Thoracic aorta (tissue), 2 donors: ENCODE data around the gene AFG1L. TPM values are rescaled to one million over a fixed set of nuclear protein-coding genes. Genes with fewer than 3 reads are reported as not detected.
"Not testable (repeated sequence)": the region's sequence is repeated elsewhere in the genome, so short reads cannot be mapped to it uniquely, and the experiment has no call there.

Source experiments
- ATAC-seq: fragments of 150-250 bp; one replicate; pipeline ENCODE4 v1.8.0; 2017; ENCODE audit warnings: low read depth; ENCODE audit not compliant: insufficient number of reproducible peaks, low FRiP score
- DNase-seq: peaks from one replicate; pipeline ENCODE4 v3.0.0-alpha.2; 2020; ENCODE audit warnings: low spot score
- H3K27ac ChIP-seq, 2 donors: fragments of 200-600 bp; sonication (generic); 1 replicate in 1 of 2; 2 replicates in 1 of 2; pipeline ENCODE4 v1.5.1; 2016; ENCODE audit warnings: mild to moderate bottlenecking in 2 of 2, moderate library complexity in 2 of 2
- H3K27me3 ChIP-seq: fragments of 200-600 bp; sonication (generic); replicated peaks from 2 replicates; pipeline ENCODE4 v1.6.0; 2016; ENCODE audit warnings: mild to moderate bottlenecking; ENCODE audit not compliant: insufficient read depth
- H3K36me3 ChIP-seq: fragments of 200-600 bp; sonication (generic); one replicate; pipeline ENCODE4 v1.5.1; 2016
- H3K4me1 ChIP-seq, 2 donors: fragments of 200-600 bp; sonication (generic); 1 replicate in 1 of 2; 2 replicates in 1 of 2; pipeline versions ENCODE4 v1.5.1 to v1.6.0; 2016; ENCODE audit warnings: low read depth in 2 of 2, mild to moderate bottlenecking in 1 of 2; ENCODE audit not compliant: control insufficient read depth in 1 of 2
- H3K4me3 ChIP-seq: fragments of 200-600 bp; sonication (generic); 2 replicates; pipeline ENCODE4 v1.5.1; 2016; ENCODE audit warnings: mild to moderate bottlenecking
- H3K9me3 ChIP-seq: fragments of 200-600 bp; sonication (generic); 2 replicates; pipeline ENCODE4 v1.5.1; 2016
- CTCF ChIP-seq: fragments of 200-600 bp; sonication (generic); IDR thresholded peaks from one replicate; pipeline ENCODE4 v1.5.1; 2019; ENCODE audit warnings: antibody characterized with exemption
- total RNA-seq, 2 donors: library from RNA; depleted of rRNA; stranded (reverse); fragments of >200 nt; gene quantifications; one replicate each; pipeline versions ENCODE4 v1.1.0 to v1.2.3, GENCODE V29; 2016

Gene AFG1L
- total RNA-seq, 2 donors from 2014 or later: 1.7 to 21.7 TPM

DNA sequence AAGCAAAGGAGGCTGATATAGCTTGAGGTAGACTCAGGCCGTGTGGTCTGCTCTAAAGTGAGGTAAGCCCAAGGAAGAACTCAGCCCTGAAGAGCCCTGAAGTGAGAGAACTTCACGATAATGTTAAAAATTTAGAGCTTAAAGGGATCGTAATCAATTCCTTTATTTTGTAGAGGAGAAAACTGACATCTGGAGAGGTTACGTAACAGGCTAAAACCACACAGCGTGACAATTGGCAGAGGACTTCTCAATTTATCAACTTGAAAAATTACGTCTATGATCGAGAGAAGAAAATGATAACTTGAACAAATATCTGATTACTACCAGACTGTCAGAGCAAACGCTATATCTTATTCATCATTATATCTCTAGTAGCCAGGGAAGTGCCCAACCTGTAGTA, 144.1 kb downstream of the AFG1L start:
- Histone ChIP-seq H3K4me3 (no peak overlapping the region), H3K27me3 (no peaks in the 10 kb centered on the region), H3K4me1 (no peaks in the 10 kb centered on the region), H3K9me3 (no peaks in the 10 kb centered on the region), H3K27ac (no peak overlapping the region), H3K36me3 (no peaks in the 10 kb centered on the region)
- ATAC-seq (no peak), DNase-seq (no peak)
- no peak for TF ChIP-seq CTCF

DNA sequence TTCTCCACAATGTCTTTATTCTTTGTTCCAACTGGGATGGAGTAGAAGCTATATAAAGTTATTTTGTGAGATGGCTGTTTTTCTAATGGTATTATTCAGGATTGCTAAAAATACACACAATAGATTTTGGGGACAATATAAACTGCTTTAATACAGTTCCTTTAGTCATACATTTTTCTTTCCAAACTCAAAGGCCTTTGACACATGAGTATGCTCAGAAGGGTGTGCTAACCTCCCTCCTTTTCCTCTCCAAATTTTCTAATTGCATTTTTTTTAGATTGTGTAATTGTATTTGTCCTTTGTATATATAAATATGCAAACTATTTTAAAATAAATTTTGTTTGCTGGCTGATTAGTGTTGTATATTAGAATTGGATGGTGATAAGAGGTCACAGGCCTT, 146.3 kb downstream of the AFG1L start:
- Histone ChIP-seq H3K27me3 (no peaks in the 10 kb centered on the region), H3K4me3 (no peak overlapping the region), H3K27ac (no peak overlapping the region), H3K4me1 (no peaks in the 10 kb centered on the region), H3K36me3 (no peaks in the 10 kb centered on the region), H3K9me3 (no peaks in the 10 kb centered on the region)
- TF ChIP-seq CTCF: no peak
- ATAC-seq (no peak), DNase-seq (no peak)

- Histone ChIP-seq H3K4me3 (no peak overlapping the region), H3K36me3 (no peaks in the 10 kb centered on the region), H3K27me3 (no peaks in the 10 kb centered on the region), H3K27ac (no peak overlapping the region), H3K9me3 (no peaks in the 10 kb centered on the region), H3K4me1 (no peaks in the 10 kb centered on the region)
- no peak for TF ChIP-seq CTCF
- ATAC-seq (no peak), DNase-seq (no peak)
Observed at GRCh38 chr6:108442770-108443520, 148.1 kb downstream of the AFG1L start.

DNA sequence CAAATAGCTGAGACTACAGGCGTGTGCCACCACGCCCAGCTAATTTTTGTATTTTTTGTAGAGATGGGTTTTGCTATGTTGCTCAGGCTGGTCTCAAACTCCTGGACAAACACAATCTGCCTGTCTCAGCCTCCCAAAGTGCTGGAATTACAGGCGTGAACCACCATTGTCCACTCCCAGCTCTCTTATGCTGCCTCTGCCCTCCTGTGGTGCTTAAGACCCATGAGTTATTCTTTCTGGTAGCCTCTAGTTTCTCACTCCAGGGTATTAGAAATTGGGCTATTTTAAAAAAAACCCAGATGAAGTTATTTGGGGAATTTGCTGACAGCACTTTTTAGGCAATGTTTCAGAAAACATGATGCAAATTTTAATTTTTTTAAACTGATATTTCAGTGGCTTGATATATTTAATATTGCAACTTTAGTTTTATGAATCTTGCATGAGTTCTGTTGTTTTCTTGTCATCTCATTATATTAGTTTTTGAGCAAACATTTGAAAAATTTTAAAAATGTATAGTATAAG, 151.8 kb downstream of the AFG1L start:
- H3K27me3 ChIP-seq: no peaks in the 10 kb centered on the region
- H3K9me3 ChIP-seq: no peaks in the 10 kb centered on the region
- no peak overlapping the region for H3K27ac ChIP-seq
- no peak for TF ChIP-seq CTCF
- no peak overlapping the region for H3K4me3 ChIP-seq
- H3K36me3 ChIP-seq: no peaks in the 10 kb centered on the region
- ATAC-seq (no peak), DNase-seq (no peak)
- no peaks in the 10 kb centered on the region for H3K4me1 ChIP-seq

DNA sequence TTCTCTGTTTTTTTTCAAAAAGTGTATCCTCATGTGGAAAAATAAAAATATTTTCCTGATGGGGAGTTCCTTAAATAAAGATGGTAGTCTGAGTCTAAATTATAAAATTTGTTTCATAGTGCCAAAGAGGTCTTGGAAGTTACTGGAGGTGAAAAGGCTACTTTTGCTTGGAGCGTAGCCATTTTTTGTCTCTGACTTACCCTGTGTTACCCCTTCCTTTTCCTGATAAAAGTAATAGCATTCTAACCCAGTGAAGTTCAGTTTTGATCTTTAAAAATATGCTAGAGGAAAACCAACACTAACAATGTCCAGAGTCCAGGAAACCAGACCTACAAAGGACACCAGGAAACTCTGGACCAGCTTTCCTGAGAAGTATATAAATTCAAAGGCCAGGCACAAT, 153.6 kb downstream of the AFG1L start:
- TF ChIP-seq CTCF: no peak
- Histone ChIP-seq H3K9me3 (no peaks in the 10 kb centered on the region), H3K36me3 (no peaks in the 10 kb centered on the region), H3K4me3 (no peak overlapping the region), H3K27me3 (no peaks in the 10 kb centered on the region), H3K27ac (no peak overlapping the region), H3K4me1 (no peaks in the 10 kb centered on the region)
- ATAC-seq (no peak), DNase-seq (no peak)

GRCh38 chr6:108449717-108450116, 154.9 kb downstream of the AFG1L start:
- DNase-seq, ATAC-seq, H3K36me3 ChIP-seq, H3K27me3 ChIP-seq, H3K27ac ChIP-seq, H3K4me1 ChIP-seq, H3K9me3 ChIP-seq, H3K4me3 ChIP-seq: not testable (repeated sequence)
